ENCODE data around the gene UTP11. TPM values are rescaled to one million over a fixed set of nuclear protein-coding genes. Genes with fewer than 3 reads are reported as not detected.

Gene UTP11
- total and polyA plus RNA-seq, 8 donors: 24.5 to 50.2 (median 41.2) TPM

DNA sequence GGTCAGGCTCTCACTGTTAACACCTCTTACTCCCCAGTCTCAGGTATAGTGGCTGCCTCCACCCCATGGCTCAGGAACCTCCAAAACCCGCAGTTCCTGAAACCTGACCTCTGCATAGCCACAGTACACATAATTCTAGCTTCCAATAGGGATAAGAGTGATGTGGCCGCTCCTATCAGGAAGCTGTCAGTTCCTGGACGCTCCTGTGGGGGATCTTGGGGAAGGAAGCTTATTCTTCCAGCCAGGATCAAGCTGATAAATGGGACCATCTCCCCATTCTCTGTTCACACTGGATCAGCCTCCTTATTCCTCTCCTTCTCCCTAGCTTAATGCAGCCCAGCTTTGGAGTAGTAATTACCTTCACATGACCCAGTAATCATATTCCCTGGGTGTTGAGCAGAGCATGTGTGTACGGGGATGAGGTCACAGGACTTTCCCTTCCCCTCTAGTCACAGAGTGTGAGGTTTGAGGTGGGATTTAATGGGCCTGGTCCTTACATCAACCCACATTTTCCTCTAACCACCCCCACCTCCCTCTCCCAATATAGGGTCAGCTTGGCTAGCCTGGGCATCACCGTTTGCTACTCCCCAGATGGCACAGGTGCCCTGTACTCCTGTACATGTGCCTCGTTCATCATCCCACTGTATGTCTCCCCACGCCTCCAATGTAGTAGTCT lies 41.0 kb downstream of the UTP11 start:
- TF ChIP-seq, protein P1, sequence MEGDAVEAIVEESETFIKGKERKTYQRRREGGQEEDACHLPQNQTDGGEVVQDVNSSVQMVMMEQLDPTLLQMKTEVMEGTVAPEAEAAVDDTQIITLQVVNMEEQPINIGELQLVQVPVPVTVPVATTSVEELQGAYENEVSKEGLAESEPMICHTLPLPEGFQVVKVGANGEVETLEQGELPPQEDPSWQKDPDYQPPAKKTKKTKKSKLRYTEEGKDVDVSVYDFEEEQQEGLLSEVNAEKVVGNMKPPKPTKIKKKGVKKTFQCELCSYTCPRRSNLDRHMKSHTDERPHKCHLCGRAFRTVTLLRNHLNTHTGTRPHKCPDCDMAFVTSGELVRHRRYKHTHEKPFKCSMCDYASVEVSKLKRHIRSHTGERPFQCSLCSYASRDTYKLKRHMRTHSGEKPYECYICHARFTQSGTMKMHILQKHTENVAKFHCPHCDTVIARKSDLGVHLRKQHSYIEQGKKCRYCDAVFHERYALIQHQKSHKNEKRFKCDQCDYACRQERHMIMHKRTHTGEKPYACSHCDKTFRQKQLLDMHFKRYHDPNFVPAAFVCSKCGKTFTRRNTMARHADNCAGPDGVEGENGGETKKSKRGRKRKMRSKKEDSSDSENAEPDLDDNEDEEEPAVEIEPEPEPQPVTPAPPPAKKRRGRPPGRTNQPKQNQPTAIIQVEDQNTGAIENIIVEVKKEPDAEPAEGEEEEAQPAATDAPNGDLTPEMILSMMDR (IDR thresholded peaks at IDR 0.05): no peak
- H3K9me3 ChIP-seq: no peaks in the 10 kb centered on the region
- H3K27me3 ChIP-seq: peaks cover 0 to 52% of the 10 kb centered on the region in 2 donors
- no peak for ATAC-seq
- no peak overlapping the region for H3K27ac ChIP-seq
- H3K36me3 ChIP-seq: no peaks in the 10 kb centered on the region
- H3K4me1 ChIP-seq: no peaks in the 10 kb centered on the region
- DNase-seq: no peak
- H3K4me3 ChIP-seq: no peak overlapping the region
- intact Hi-C loops (cut with DNase I): no loop called here

DNA sequence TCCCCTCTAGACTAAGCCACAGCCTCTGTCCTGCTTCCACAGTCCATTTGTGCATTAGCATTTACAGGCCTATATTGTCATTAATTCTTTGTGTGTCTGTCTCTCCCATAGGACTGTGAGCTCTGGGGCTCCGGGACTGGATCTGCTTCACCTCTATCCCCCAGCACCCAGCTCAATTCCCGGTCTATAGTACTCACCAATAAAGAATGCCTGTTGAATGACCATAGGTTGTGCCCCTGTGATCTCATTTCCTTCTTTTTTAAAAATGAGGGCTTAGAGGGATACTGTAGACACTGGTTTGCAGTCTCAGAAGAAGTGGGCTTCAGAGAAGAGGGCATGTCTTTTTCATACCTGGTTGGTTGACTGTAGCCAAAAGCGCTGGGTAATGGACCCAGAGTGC lies 42.9 kb downstream of the UTP11 start:
- TF ChIP-seq, protein P1 (IDR thresholded peaks at IDR 0.05): no peak
- Histone ChIP-seq H3K4me1 (no peaks in the 10 kb centered on the region), H3K36me3 (no peaks in the 10 kb centered on the region), H3K9me3 (no peaks in the 10 kb centered on the region), H3K27ac (no peak overlapping the region), H3K27me3 (peaks cover 0 to 34% of the 10 kb centered on the region in 2 donors), H3K4me3 (no peak overlapping the region)
- DNase-seq: no peak
- intact Hi-C loops (cut with DNase I): no loop called here
- ATAC-seq: no peak

DNA sequence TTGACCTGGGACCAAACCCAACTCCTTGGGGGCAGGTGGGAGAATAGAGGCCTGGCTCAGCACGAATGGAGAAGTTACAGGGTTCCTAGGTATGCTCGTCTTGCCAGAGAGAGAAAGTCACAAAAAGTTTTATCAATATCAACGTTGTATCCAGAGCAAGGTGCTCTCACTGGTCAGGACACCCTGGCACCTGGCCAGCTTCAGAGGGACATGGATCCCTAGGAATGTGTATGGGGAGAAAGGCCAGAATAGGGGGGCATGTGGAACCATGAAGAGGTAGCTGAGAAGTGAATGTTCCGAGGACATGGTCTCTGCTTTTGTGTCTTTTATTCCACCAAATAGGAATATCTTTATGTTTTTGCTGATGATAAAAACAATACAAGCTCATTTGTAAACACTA lies 43.4 kb downstream of the UTP11 start:
- no peak overlapping the region for H3K4me3 ChIP-seq

DNA sequence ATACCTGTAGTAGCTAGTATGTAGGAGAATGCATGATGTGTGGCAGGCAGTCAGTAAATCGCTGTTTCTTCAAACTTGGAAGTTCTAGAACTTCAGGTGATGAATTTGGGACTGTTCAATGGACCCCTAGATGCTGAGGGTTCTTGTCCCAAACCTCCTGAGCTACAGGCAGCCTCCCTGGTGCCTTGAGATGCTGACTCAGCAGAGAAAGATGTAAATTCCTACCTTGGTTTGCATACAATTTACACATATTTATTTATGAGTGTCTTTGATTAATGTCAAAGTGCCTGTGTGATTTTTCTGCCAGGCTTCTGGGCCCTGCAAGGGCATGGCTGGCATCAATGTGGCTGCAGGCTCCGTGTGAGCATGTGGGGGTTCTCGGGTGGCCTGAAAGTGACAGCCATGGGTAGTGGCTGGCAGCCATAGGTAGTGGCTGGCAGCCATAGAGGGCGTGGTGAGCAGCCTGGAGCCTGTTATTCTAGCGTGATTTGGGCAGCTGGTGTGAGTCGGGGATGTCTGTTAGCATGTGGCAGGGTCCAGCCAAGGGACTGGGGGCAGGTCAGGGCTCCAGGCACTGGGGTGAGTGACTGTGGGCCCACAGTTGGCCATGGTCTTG lies 47.2 kb downstream of the UTP11 start:
- TF ChIP-seq, protein P1 (IDR thresholded peaks at IDR 0.05): no peak
- peaks cover 0 to 11% of the 10 kb centered on the region in 2 donors for H3K27me3 ChIP-seq
- no peaks in the 10 kb centered on the region for H3K9me3 ChIP-seq
- DNase-seq: no peak
- intact Hi-C loops (cut with DNase I): no loop called here
- H3K4me1 ChIP-seq: no peaks in the 10 kb centered on the region
- H3K36me3 ChIP-seq: no peaks in the 10 kb centered on the region
- H3K4me3 ChIP-seq: no peak overlapping the region
- ATAC-seq: no peak
- H3K27ac ChIP-seq: no peak overlapping the region

More for the DNA sequence above, 43.4 kb downstream of the UTP11 start:
- Histone ChIP-seq H3K9me3 (no peaks in the 10 kb centered on the region), H3K36me3 (no peaks in the 10 kb centered on the region), H3K27ac (no peak overlapping the region), H3K4me1 (no peaks in the 10 kb centered on the region), H3K27me3 (peaks cover 0 to 33% of the 10 kb centered on the region in 2 donors)
- DNase-seq (no peak), ATAC-seq (no peak)
- TF ChIP-seq, protein P1 (IDR thresholded peaks at IDR 0.05): no peak
- intact Hi-C loops (cut with DNase I): no loop called here

DNA sequence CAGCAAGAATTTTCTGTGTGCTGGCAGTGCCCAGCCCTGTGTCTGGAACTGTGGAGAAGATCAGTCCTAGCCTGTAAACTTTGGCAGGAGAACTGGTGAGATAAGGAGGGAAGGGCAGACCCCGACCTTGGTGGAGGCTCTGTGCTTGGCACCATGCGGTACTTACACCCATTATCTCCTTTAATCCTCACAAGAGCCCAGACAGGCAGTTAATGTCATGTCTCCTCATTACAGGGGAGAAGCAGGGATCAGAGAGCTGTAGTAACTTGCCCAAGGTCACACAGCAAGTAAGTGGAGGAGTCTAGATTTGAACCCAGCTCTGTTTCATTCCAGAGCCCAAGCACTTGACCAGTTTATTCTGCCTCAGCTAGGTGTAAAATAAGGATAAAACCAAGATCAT lies 48.0 kb downstream of the UTP11 start:
- intact Hi-C loops (cut with DNase I): no loop called here
- no peaks in the 10 kb centered on the region for H3K36me3 ChIP-seq
- H3K9me3 ChIP-seq: no peaks in the 10 kb centered on the region
- DNase-seq: no peak
- H3K27ac ChIP-seq: no peak overlapping the region
- TF ChIP-seq, protein P1 (IDR thresholded peaks at IDR 0.05): no peak
- H3K4me1 ChIP-seq: no peaks in the 10 kb centered on the region
- no peak for ATAC-seq
- no peak overlapping the region for H3K4me3 ChIP-seq
- H3K27me3 ChIP-seq: peaks cover 0 to 4% of the 10 kb centered on the region in 2 donors
